ENCODE results near the gene PALD1. TPM values are rescaled to one million over a fixed set of nuclear protein-coding genes. Genes with fewer than 3 reads are reported as not detected.

Gene PALD1
- total and polyA plus RNA-seq, 9 of the 15 experiments (the other 6 are each of a cell fraction or from before 2014, with no cell fraction given), result 0.03 to 0.29 (median 0.09) TPM; not detected in 2

- TF ChIP-seq ETV6 (IDR thresholded peaks at IDR 0.05; ENCODE audit: borderline replicate concordance in 1 of 2, low read depth in 2 of 2, low read length in 1 of 2) (no peak), ETV6 (CRISPR knock-in tag; IDR thresholded peaks at IDR 0.05; ENCODE audit: borderline replicate concordance) (no peak), ZFP91 (CRISPR knock-in tag; IDR thresholded peaks at IDR 0.05) (no peak), HMGN3 (IDR thresholded peaks at IDR 0.05; ENCODE audit: borderline replicate concordance, extremely low read depth, insufficient read length, low read depth, low read length) (peak; percentile 53), FOXK2 (conservative IDR thresholded peaks at IDR 0.05 in 1 of 2, IDR thresholded peaks at IDR 0.05 in 1 of 2; ENCODE audit: low read depth in 2 of 2) (no peak), TEAD4 (IDR thresholded peaks at IDR 0.05; ENCODE audit: low read length) (peak; percentile 31; the same call in 1 of the 2 replicates), TEAD4 (CRISPR knock-in tag; IDR thresholded peaks at IDR 0.05; ENCODE audit: borderline replicate concordance) (no peak), MCM2 (IDR thresholded peaks at IDR 0.05; ENCODE audit: low read depth) (no peak), CTCF (IDR thresholded peaks at IDR 0.05 in 2 of 3, conservative IDR thresholded peaks at IDR 0.05 in 1 of 3; ENCODE audit: insufficient read depth in 2 of 3, low read depth in 1 of 3, low read length in 3 of 3) (peak in 1 of 3 experiments; percentile 4; a peak in 1 of 6 replicates), NFRKB (IDR thresholded peaks at IDR 0.05; ENCODE audit: low read depth) (no peak), HNRNPH1 (optimal IDR thresholded peaks at IDR 0.05; ENCODE audit: low read depth, low read length) (no peak), ZNF324 (CRISPR knock-in tag; IDR thresholded peaks at IDR 0.05) (no peak), CBFA2T2 (conservative IDR thresholded peaks at IDR 0.05) (peak; percentile 67), NONO (IDR thresholded peaks at IDR 0.05; ENCODE audit: low read depth in 2 of 2, low read length in 1 of 2) (no peak), HINFP (tag; conservative IDR thresholded peaks at IDR 0.05; ENCODE audit: low read depth) (0 out of 2 replicates have a peak, but pooled peaks have one; percentile 12), ZKSCAN1 (IDR thresholded peaks at IDR 0.05; ENCODE audit: low read depth, low read length) (0 out of 2 replicates have a peak, but pooled peaks have one; percentile 13), THRAP3 (IDR thresholded peaks at IDR 0.05; ENCODE audit: borderline replicate concordance) (no peak), SMARCA4 (IDR thresholded peaks at IDR 0.05) (peak; percentile 41; the same call in 1 of the 2 replicates), ZNF224 (CRISPR knock-in tag; IDR thresholded peaks at IDR 0.05) (no peak), CTCFL (IDR thresholded peaks at IDR 0.05; ENCODE audit: borderline replicate concordance, insufficient read depth, low read depth, low read length, poor library complexity, severe bottlenecking) (no peak), MYC (IDR thresholded peaks at IDR 0.05; ENCODE audit: low read depth, low read length) (peak; percentile 38; the same call in 1 of the 2 replicates), MYC (CRISPR knock-in tag; IDR thresholded peaks at IDR 0.05; ENCODE audit: borderline replicate concordance, low read depth) (no peak)
These were observed 120.3 kb downstream of the PALD1 start (continued) for GRCh38 chr10:70598857-70599295.
